HG03354 (cell line): ENCODE results near the gene CNOT6.
A peak's percentile ranks its signal among the peaks of the same experiment; 100 is the strongest.
"Not testable (repeated sequence)": the region's sequence is repeated elsewhere in the genome, so short reads cannot be mapped to it uniquely, and the experiment has no call there.

Experiments used
- ATAC-seq: cut with Tn5 transposase; IDR thresholded peaks from one replicate; pipeline ENCODE4 v1.9.1; 2021; ENCODE audit warnings: mild to moderate bottlenecking; ENCODE audit not compliant: unreplicated experiment, poor library complexity, severe bottlenecking

The CNOT6 gene

GRCh38 chr5:180470361-180470760 lies 23.8 kb upstream of the CNOT6 start:
- ATAC-seq = no peak

- no peak for ATAC-seq
Measured at GRCh38 chr5:180470966-180471582, 23.1 kb upstream of the CNOT6 start.

- no peak for ATAC-seq
Measured at GRCh38 chr5:180471866-180472265, 22.3 kb upstream of the CNOT6 start.

GRCh38 chr5:180472269-180472668 lies 21.9 kb upstream of the CNOT6 start:
- no peak for ATAC-seq

GRCh38 chr5:180473386-180473785 lies 20.8 kb upstream of the CNOT6 start:
- ATAC-seq = not testable (repeated sequence)

GRCh38 chr5:180474569-180474968 lies 19.6 kb upstream of the CNOT6 start:
- no peak for ATAC-seq

GRCh38 chr5:180475969-180476524 lies 18.1 kb upstream of the CNOT6 start:
- ATAC-seq = not testable (repeated sequence)

- no peak for ATAC-seq
Measured at GRCh38 chr5:180484813-180485212, 9.4 kb upstream of the CNOT6 start.

- no peak for ATAC-seq
Measured at GRCh38 chr5:180486636-180487149, 7.5 kb upstream of the CNOT6 start.

GRCh38 chr5:180487556-180487955 lies 6.6 kb upstream of the CNOT6 start:
- ATAC-seq = no peak

GRCh38 chr5:180491496-180491895 lies 2.7 kb upstream of the CNOT6 start:
- no peak for ATAC-seq

GRCh38 chr5:180492226-180492903 lies 1.8 kb upstream of the CNOT6 start:
- no peak for ATAC-seq

GRCh38 chr5:180494510-180495181 lies 467 bp downstream of the CNOT6 start:
- ATAC-seq = peak; percentile 49

- no peak for ATAC-seq
Measured at GRCh38 chr5:180495292-180495691, 1.1 kb downstream of the CNOT6 start.

- no peak for ATAC-seq
Measured at GRCh38 chr5:180495991-180496741, 2.0 kb downstream of the CNOT6 start.

GRCh38 chr5:180496806-180497205 lies 2.6 kb downstream of the CNOT6 start:
- not testable (repeated sequence) for ATAC-seq

- ATAC-seq = not testable (repeated sequence)
Measured at GRCh38 chr5:180497865-180498264, 3.7 kb downstream of the CNOT6 start.

GRCh38 chr5:180498378-180498777 lies 4.2 kb downstream of the CNOT6 start:
- ATAC-seq = no peak

GRCh38 chr5:180499684-180500083 lies 5.5 kb downstream of the CNOT6 start:
- ATAC-seq = no peak

GRCh38 chr5:180500300-180500699 lies 6.1 kb downstream of the CNOT6 start:
- not testable (repeated sequence) for ATAC-seq
